ENCODE data around the gene CDCP1.

The CDCP1 gene

DNA sequence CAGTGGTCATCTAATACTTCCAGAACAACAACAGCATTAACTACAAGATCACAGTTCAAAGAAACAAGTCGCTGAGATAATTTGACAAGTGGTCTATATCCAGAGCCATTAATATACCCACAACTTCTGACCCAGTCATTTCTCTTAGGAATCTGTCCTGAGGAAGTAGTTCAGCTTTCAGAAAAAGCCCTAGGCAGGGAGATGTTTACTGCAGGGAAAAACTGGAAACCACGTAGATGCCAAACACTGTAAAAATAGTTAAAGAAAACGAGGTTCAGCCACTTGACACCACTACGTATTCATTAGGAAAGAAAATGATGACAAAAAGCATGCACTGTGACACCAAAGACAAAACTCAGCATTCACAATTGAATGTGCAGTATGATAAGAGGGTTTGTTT lies 22.3 kb upstream of the CDCP1 start:
- H3K27me3 ChIP-seq (ENCODE audit: insufficient read depth, poor library complexity, severe bottlenecking) = no peaks in the 10 kb centered on the region
- H3K27ac ChIP-seq (replicated peaks) = no peak overlapping the region

DNA sequence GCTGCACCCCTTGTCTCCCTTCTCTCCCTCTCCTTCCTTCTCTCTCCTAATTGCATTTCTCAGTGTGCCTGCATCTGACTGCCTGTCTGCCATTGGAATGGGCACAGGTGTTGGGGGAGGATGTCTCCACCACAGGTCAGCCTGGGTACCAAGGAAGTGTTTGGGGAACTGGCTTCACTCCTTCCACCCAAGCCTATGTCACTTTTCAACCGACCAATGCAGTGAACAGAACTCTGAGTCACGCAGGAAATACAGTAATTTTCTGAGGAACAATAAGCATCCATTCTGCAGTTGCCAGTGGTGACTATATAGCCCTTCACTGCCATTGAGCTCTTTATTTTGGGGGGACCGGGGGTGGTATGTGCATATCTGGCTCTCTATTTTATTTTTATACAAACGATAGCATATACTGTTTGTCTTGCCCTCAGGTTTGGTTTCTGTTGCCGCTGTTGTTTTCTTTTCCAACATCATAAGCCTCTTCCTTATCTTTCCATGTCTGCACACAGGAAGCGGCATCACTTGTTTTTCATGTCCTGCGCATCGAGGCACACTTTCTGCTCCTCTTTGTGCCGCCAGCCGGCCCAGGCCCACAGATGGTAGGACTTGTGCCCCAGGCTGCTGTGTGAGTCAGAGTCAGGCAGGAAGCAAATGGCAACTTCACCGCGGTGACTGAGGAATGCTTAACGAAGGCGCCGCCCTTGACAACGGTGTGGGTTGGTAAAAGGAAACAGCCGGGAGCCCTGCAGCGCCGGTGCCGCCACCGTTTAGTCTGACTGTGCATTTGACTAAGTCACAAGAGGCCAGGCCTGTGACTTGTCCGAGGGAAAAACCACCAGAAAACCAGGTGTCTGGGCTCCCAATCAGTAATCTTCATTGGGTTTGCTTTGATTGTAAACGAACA lies 21.1 kb upstream of the CDCP1 start:
- Histone ChIP-seq H3K27ac (replicated peaks) (no peak overlapping the region), H3K27me3 (ENCODE audit: insufficient read depth, poor library complexity, severe bottlenecking) (no peaks in the 10 kb centered on the region), H3K4me3 (replicated peaks; ENCODE audit: insufficient read depth, low read length) (no peak overlapping the region)
- TF ChIP-seq, protein P1, sequence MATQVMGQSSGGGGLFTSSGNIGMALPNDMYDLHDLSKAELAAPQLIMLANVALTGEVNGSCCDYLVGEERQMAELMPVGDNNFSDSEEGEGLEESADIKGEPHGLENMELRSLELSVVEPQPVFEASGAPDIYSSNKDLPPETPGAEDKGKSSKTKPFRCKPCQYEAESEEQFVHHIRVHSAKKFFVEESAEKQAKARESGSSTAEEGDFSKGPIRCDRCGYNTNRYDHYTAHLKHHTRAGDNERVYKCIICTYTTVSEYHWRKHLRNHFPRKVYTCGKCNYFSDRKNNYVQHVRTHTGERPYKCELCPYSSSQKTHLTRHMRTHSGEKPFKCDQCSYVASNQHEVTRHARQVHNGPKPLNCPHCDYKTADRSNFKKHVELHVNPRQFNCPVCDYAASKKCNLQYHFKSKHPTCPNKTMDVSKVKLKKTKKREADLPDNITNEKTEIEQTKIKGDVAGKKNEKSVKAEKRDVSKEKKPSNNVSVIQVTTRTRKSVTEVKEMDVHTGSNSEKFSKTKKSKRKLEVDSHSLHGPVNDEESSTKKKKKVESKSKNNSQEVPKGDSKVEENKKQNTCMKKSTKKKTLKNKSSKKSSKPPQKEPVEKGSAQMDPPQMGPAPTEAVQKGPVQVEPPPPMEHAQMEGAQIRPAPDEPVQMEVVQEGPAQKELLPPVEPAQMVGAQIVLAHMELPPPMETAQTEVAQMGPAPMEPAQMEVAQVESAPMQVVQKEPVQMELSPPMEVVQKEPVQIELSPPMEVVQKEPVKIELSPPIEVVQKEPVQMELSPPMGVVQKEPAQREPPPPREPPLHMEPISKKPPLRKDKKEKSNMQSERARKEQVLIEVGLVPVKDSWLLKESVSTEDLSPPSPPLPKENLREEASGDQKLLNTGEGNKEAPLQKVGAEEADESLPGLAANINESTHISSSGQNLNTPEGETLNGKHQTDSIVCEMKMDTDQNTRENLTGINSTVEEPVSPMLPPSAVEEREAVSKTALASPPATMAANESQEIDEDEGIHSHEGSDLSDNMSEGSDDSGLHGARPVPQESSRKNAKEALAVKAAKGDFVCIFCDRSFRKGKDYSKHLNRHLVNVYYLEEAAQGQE (IDR thresholded peaks at IDR 0.05; ENCODE audit: insufficient replicate concordance, low read depth) = no peak
- TF ChIP-seq, protein P2, sequence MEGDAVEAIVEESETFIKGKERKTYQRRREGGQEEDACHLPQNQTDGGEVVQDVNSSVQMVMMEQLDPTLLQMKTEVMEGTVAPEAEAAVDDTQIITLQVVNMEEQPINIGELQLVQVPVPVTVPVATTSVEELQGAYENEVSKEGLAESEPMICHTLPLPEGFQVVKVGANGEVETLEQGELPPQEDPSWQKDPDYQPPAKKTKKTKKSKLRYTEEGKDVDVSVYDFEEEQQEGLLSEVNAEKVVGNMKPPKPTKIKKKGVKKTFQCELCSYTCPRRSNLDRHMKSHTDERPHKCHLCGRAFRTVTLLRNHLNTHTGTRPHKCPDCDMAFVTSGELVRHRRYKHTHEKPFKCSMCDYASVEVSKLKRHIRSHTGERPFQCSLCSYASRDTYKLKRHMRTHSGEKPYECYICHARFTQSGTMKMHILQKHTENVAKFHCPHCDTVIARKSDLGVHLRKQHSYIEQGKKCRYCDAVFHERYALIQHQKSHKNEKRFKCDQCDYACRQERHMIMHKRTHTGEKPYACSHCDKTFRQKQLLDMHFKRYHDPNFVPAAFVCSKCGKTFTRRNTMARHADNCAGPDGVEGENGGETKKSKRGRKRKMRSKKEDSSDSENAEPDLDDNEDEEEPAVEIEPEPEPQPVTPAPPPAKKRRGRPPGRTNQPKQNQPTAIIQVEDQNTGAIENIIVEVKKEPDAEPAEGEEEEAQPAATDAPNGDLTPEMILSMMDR (IDR thresholded peaks at IDR 0.05; ENCODE audit: insufficient read depth, low read length) = no peak
- no peak for TF ChIP-seq GABPA (IDR thresholded peaks at IDR 0.05; ENCODE audit: low read depth)
- no peak; the same call in 1 of the 2 replicates for TF ChIP-seq SPI1 (IDR thresholded peaks at IDR 0.05; ENCODE audit: borderline replicate concordance, low read depth)
- no peak for TF ChIP-seq POLR2AphosphoS5 (IDR thresholded peaks at IDR 0.05; ENCODE audit: low read depth)
- peak; percentile 71 to 84 for DNase-seq (ENCODE audit: low read depth in 1 of 2, low spot score in 1 of 2)

More for the DNA sequence above, 22.3 kb upstream of the CDCP1 start:
- no peak for TF ChIP-seq POLR2AphosphoS5 (IDR thresholded peaks at IDR 0.05; ENCODE audit: low read depth)
- TF ChIP-seq GABPA (IDR thresholded peaks at IDR 0.05; ENCODE audit: low read depth) = no peak
- TF ChIP-seq, protein P2 (IDR thresholded peaks at IDR 0.05; ENCODE audit: insufficient read depth, low read length) = no peak
- TF ChIP-seq SPI1 (IDR thresholded peaks at IDR 0.05; ENCODE audit: borderline replicate concordance, low read depth) = no peak
- TF ChIP-seq, protein P1 (IDR thresholded peaks at IDR 0.05; ENCODE audit: insufficient replicate concordance, low read depth) = no peak
- H3K4me3 ChIP-seq (replicated peaks; ENCODE audit: insufficient read depth, low read length) = no peak overlapping the region
- no peak for DNase-seq (ENCODE audit: low read depth in 1 of 2, low spot score in 1 of 2)

DNA sequence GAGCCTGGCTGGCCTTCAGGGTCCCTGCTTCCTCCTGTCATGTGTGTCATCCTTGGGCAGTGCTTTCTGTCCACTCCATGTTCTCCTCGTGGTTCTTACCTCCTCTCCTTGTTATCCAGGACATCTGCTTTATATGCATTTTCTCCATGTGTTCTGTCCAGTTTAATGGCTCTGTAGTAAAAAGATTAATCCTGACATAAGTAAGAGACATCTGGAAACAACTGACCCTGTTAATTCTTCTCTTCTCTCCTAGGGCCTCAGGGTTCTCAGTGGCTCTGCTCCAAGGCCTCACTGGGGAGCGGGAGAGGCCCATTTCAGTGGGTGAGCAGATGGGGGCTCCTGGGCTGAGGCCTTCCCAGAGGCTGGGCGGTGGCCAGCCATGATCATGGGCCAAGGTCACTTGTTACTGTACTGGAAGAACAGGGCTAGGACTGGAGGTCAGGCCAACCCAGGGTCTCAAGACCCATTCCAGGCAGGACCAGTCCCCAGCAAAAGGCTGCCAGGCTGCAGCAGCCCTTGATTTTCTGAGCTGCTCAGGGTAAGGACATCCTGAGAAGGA lies 20.2 kb upstream of the CDCP1 start:
- DNase-seq (ENCODE audit: low read depth in 1 of 2, low spot score in 1 of 2) = no peak
- Histone ChIP-seq H3K27ac (replicated peaks) (no peak overlapping the region), H3K4me3 (replicated peaks; ENCODE audit: insufficient read depth, low read length) (no peak overlapping the region), H3K27me3 (ENCODE audit: insufficient read depth, poor library complexity, severe bottlenecking) (no peaks in the 10 kb centered on the region)
- TF ChIP-seq GABPA (IDR thresholded peaks at IDR 0.05; ENCODE audit: low read depth) (no peak), SPI1 (IDR thresholded peaks at IDR 0.05; ENCODE audit: borderline replicate concordance, low read depth) (no peak), POLR2AphosphoS5 (IDR thresholded peaks at IDR 0.05; ENCODE audit: low read depth) (no peak)
- TF ChIP-seq, protein P2 (IDR thresholded peaks at IDR 0.05; ENCODE audit: insufficient read depth, low read length) = no peak
- TF ChIP-seq, protein P1 (IDR thresholded peaks at IDR 0.05; ENCODE audit: insufficient replicate concordance, low read depth) = no peak
